ENCODE measurements around the gene STAT5A. TPM values are rescaled to one million over a fixed set of nuclear protein-coding genes. Genes with fewer than 3 reads are reported as not detected.

STAT5A gene
- total and polyA plus RNA-seq, 9 of the 15 experiments (the other 6 are each of a cell fraction or from before 2014, with no cell fraction given), result 79.9 to 415 (median 196) TPM

GRCh38 chr17:42312285-42313130 is 24.2 kb downstream of the STAT5A start (continued):
- peak; percentile 95 for TF ChIP-seq ZNF395 (CRISPR knock-in tag; IDR thresholded peaks at IDR 0.05)
- TF ChIP-seq ZNF280B (CRISPR knock-in tag; IDR thresholded peaks at IDR 0.05), result no peak
- no peak for TF ChIP-seq RFX5 (IDR thresholded peaks at IDR 0.05; ENCODE audit: low read depth, low read length)
- TF ChIP-seq, protein P1, sequence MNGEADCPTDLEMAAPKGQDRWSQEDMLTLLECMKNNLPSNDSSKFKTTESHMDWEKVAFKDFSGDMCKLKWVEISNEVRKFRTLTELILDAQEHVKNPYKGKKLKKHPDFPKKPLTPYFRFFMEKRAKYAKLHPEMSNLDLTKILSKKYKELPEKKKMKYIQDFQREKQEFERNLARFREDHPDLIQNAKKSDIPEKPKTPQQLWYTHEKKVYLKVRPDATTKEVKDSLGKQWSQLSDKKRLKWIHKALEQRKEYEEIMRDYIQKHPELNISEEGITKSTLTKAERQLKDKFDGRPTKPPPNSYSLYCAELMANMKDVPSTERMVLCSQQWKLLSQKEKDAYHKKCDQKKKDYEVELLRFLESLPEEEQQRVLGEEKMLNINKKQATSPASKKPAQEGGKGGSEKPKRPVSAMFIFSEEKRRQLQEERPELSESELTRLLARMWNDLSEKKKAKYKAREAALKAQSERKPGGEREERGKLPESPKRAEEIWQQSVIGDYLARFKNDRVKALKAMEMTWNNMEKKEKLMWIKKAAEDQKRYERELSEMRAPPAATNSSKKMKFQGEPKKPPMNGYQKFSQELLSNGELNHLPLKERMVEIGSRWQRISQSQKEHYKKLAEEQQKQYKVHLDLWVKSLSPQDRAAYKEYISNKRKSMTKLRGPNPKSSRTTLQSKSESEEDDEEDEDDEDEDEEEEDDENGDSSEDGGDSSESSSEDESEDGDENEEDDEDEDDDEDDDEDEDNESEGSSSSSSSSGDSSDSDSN (IDR thresholded peaks at IDR 0.05; ENCODE audit: borderline replicate concordance in 1 of 2, low read depth in 2 of 2, low read length in 2 of 2), result peak; percentile 86 to 96; a peak in 2 of 4 replicates
- TF ChIP-seq NR3C1 (CRISPR knock-in tag; IDR thresholded peaks at IDR 0.05), result no peak
- TF ChIP-seq SIX5 (IDR thresholded peaks at IDR 0.05; ENCODE audit: borderline replicate concordance in 1 of 2, insufficient read depth in 1 of 2, low read depth in 1 of 2, low read length in 2 of 2), result no peak
- TF ChIP-seq NR4A1 (CRISPR knock-in tag; IDR thresholded peaks at IDR 0.05), result peak; percentile 96
- peak; percentile 54 for TF ChIP-seq NR4A1 (tag; IDR thresholded peaks at IDR 0.05)
- TF ChIP-seq ZNF347 (CRISPR knock-in tag; IDR thresholded peaks at IDR 0.05; ENCODE audit: low read depth), result peak; percentile 19; the same call in 1 of the 2 replicates
- peak; percentile 77; the same call in 1 of the 2 replicates for TF ChIP-seq ZNF41 (CRISPR knock-in tag; conservative IDR thresholded peaks at IDR 0.05)
- TF ChIP-seq TCF7L2 (IDR thresholded peaks at IDR 0.05; ENCODE audit: low read depth, low read length), result no peak
- TF ChIP-seq, protein P2, sequence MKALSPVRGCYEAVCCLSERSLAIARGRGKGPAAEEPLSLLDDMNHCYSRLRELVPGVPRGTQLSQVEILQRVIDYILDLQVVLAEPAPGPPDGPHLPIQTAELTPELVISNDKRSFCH (CRISPR knock-in tag; IDR thresholded peaks at IDR 0.05), result no peak
- TF ChIP-seq, protein P2 (tag; IDR thresholded peaks at IDR 0.05), result 0 out of 2 replicates have a peak, but pooled peaks have one; percentile 1
- TF ChIP-seq CBFB (CRISPR knock-in tag; IDR thresholded peaks at IDR 0.05), result no peak
- TF ChIP-seq MECOM (CRISPR knock-in tag; IDR thresholded peaks at IDR 0.05), result 0 out of 2 replicates have a peak, but pooled peaks have one; percentile 27
- TF ChIP-seq ZNF583 (CRISPR knock-in tag; IDR thresholded peaks at IDR 0.05), result peak; percentile 75

Data from K562 (cell line).